Liver (tissue), 9 donors: ENCODE data around the gene C1QL1. TPM values are rescaled to one million over a fixed set of nuclear protein-coding genes. Genes with fewer than 3 reads are reported as not detected.

Experiments used
- DNase-seq: peaks from one replicate; pipeline ENCODE4 v3.0.0-alpha.2; 2017; ENCODE audit warnings: low spot score
- H3K27ac ChIP-seq, 2 donors: one replicate each; pipeline ENCODE4 v1.7.0; 2013; ENCODE audit warnings: inconsistent platforms in 2 of 2, low read length in 2 of 2, control low read depth in 1 of 2, low read depth in 1 of 2, mild to moderate bottlenecking in 1 of 2
- H3K27me3 ChIP-seq, 4 donors: one replicate each; pipeline versions ENCODE4 v1.6.1 to v1.7.0; 2013; ENCODE audit warnings: low read length in 3 of 4, inconsistent platforms in 1 of 4, mild to moderate bottlenecking in 1 of 4, moderate library complexity in 1 of 4; ENCODE audit not compliant: control insufficient read depth in 4 of 4, insufficient read depth in 4 of 4
- H3K36me3 ChIP-seq, 4 donors: one replicate each; pipeline versions ENCODE4 v1.6.1 to v1.7.0; 2013; ENCODE audit warnings: low read length in 3 of 4, mild to moderate bottlenecking in 3 of 4, low read depth in 1 of 4, moderate library complexity in 1 of 4; ENCODE audit not compliant: control insufficient read depth in 4 of 4, insufficient read depth in 3 of 4
- H3K4me1 ChIP-seq, 4 donors: one replicate each; pipeline versions ENCODE4 v1.6.1 to v1.7.0; 2013; ENCODE audit warnings: low read length in 3 of 4, mild to moderate bottlenecking in 3 of 4, moderate library complexity in 1 of 4; ENCODE audit not compliant: control insufficient read depth in 4 of 4, insufficient read depth in 4 of 4
- H3K4me3 ChIP-seq, 3 donors: one replicate each; pipeline versions ENCODE4 v1.6.1 to v1.7.0; 2013; ENCODE audit warnings: low read length in 3 of 3, control low read depth in 1 of 3, low read depth in 1 of 3, mild to moderate bottlenecking in 1 of 3
- H3K9ac ChIP-seq, 2 donors: one replicate each; pipeline ENCODE4 v1.7.0; 2013; ENCODE audit warnings: low read length in 2 of 2, mild to moderate bottlenecking in 2 of 2, moderate library complexity in 2 of 2, control low read depth in 1 of 2, low read depth in 1 of 2
- H3K9me3 ChIP-seq, 4 donors: one replicate each; pipeline versions ENCODE4 v1.6.1 to v1.7.0; 2013; ENCODE audit warnings: low read length in 3 of 4; ENCODE audit not compliant: control insufficient read depth in 4 of 4
- CTCF ChIP-seq: fragments of 150-350 bp; IDR thresholded peaks from 2 replicates; pipeline ENCODE4 v1.5.1; 2017; ENCODE audit warnings: improper control_type of control experiment, low read depth, low read length; ENCODE audit not compliant: missing input control
- FOXA1 ChIP-seq: IDR thresholded peaks from 2 replicates; pipeline ENCODE4 v1.6.1; 2016; ENCODE audit warnings: antibody characterized with exemption
- HNF4G ChIP-seq: IDR thresholded peaks from 2 replicates; pipeline ENCODE4 v1.6.1; 2016; ENCODE audit warnings: antibody characterized with exemption
- JUND ChIP-seq, 2 donors: IDR thresholded peaks; 2 replicates each; pipeline ENCODE4 v1.6.1; 2016; ENCODE audit warnings: antibody characterized with exemption in 2 of 2
- NR2F2 ChIP-seq: IDR thresholded peaks from 2 replicates; pipeline ENCODE4 v1.6.1; 2016; ENCODE audit warnings: antibody characterized with exemption
- RAD21 ChIP-seq, 2 donors: IDR thresholded peaks; 2 replicates each; pipeline ENCODE4 v1.6.1; 2016; ENCODE audit warnings: antibody characterized with exemption in 2 of 2, mild to moderate bottlenecking in 2 of 2
- RXRA ChIP-seq, 2 donors: IDR thresholded peaks; 2 replicates each; pipeline ENCODE4 v1.6.1; 2017 to 2018; ENCODE audit warnings: antibody characterized with exemption in 2 of 2, mild to moderate bottlenecking in 1 of 2
- SP1 ChIP-seq: IDR thresholded peaks from 2 replicates; pipeline ENCODE4 v1.6.1; 2018; ENCODE audit warnings: antibody characterized with exemption, mild to moderate bottlenecking
- TAF1 ChIP-seq: conservative IDR thresholded peaks from 2 replicates; pipeline ENCODE4 v1.6.1; 2016; ENCODE audit warnings: antibody characterized with exemption, mild to moderate bottlenecking
- YY1 ChIP-seq: IDR thresholded peaks from 2 replicates; pipeline ENCODE4 v1.6.1; 2016; ENCODE audit warnings: antibody characterized with exemption, mild to moderate bottlenecking
- WGBS: extraction: QIAGEN DNeasy Blood & Tissue Kit; methylation state at CpG from one replicate; pipeline ENCODE4 v1.1.7; 2013; 5-methylcytosine and 5-hydroxymethylcytosine counted together
- polyA plus RNA-seq, 2 donors: library from polyadenylated mRNA; stranded (reverse) in 1 of 2; unstranded in 1 of 2; fragments of 200-250 nt in 1 of 2; fragments of >200 nt in 1 of 2; fragmentation: Nextera tagmentation in 1 of 2; extraction: Ambion mirVana in 1 of 2; gene quantifications; one replicate each; pipeline versions ENCODE4 v1.2.1 to v1.2.3, GENCODE V29; 2013 to 2015
- total RNA-seq, 2 donors: library from RNA; depleted of rRNA; stranded (reverse); fragments of >200 nt; gene quantifications; one replicate each; pipeline ENCODE4 v1.2.3, GENCODE V29; 2014
- TF ChIP-seq, protein P1 (sequence below): IDR thresholded peaks from 2 replicates; pipeline ENCODE4 v1.6.1; 2016; ENCODE audit warnings: antibody characterized with exemption
- donor health status: healthy.
- donor health status: healthy.
- donor health status: healthy.
- donor health status: healthy.
- donor health status: healthy.

The C1QL1 gene
- total and polyA plus RNA-seq, 4 donors = 0.17 to 0.57 (median 0.23) TPM; not detected in 1

DNA sequence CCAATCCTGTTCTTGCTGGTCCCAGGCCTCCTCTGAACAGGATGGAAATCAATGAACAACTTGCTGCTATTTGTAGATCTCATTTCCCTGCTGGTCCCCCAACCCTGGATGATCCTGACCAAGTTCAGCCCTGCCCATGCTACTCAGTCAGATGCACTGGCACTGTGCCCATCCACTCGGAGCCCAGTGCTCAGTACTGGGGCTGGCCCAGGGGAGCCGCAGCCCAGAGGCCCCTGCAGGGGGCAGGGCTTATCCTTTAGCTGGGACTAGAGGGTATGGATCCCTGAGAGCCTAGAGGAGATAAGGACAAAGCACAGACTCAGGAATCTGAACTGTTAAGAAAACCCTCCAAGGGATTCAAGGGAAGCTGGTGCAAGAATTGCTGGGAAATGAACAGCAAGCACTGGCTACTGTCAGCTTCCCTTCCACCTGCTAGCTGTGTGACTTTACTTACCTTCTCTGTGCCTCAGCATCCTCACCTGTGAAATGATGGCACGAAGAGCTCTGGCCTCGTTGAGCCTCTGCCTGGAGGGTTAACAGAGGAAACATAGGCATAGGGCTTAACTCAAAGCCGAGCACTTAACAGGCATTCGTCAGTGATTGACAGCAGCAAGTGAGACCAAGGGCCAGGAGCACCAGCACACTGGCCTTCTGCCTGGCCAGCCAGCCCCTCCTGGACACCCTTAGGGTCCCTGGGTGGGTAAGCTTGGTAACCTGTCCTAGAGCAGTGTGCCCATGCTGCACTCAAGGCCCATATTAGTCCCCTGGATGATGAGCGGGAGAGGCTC lies 29.8 kb upstream of the C1QL1 start:
- Histone ChIP-seq H3K9ac (no peak overlapping the region), H3K27me3 (no peaks in the 10 kb centered on the region), H3K4me1 (peaks cover 0 to 8% (median 5%) of the 10 kb centered on the region in 4 donors), H3K9me3 (peaks cover 0 to 6% (median 1%) of the 10 kb centered on the region in 4 donors), H3K27ac (no peak overlapping the region), H3K36me3 (no peaks in the 10 kb centered on the region), H3K4me3 (no peak overlapping the region)
- 71% methylated on average over 7 of the region's 7 CpGs for WGBS
- no peak for DNase-seq
- TF ChIP-seq TAF1 = no peak
- TF ChIP-seq, protein P1, sequence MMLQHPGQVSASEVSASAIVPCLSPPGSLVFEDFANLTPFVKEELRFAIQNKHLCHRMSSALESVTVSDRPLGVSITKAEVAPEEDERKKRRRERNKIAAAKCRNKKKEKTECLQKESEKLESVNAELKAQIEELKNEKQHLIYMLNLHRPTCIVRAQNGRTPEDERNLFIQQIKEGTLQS = no peak
- no peak for TF ChIP-seq RAD21 (IDR thresholded peaks at IDR 0.05)
- no peak for TF ChIP-seq HNF4G
- no peak for TF ChIP-seq CTCF
- no peak for TF ChIP-seq FOXA1

GRCh38 chr17:44996304-44996703 lies 28.2 kb upstream of the C1QL1 start:
- TF ChIP-seq SP1 (no peak), RXRA (IDR thresholded peaks at IDR 0.05) (no peak), YY1 (no peak), HNF4G (no peak), JUND (IDR thresholded peaks at IDR 0.05) (no peak)
- H3K36me3 ChIP-seq = no peaks in the 10 kb centered on the region
- peaks cover 0 to 6% (median 1%) of the 10 kb centered on the region in 4 donors for H3K9me3 ChIP-seq
- DNase-seq = no peak
- 72% methylated on average over 10 of the region's 10 CpGs for WGBS
- no peak overlapping the region for H3K4me3 ChIP-seq
- H3K27me3 ChIP-seq = no peaks in the 10 kb centered on the region
- H3K27ac ChIP-seq = no peak overlapping the region
- H3K9ac ChIP-seq = no peak overlapping the region
- peaks cover 0 to 4% (median 3%) of the 10 kb centered on the region in 4 donors for H3K4me1 ChIP-seq

- H3K9me3 ChIP-seq = peaks cover 0 to 6% (median 1%) of the 10 kb centered on the region in 4 donors
- TF ChIP-seq NR2F2 (no peak), JUND (IDR thresholded peaks at IDR 0.05) (no peak), SP1 (no peak), FOXA1 (no peak)
- WGBS = 71% methylated on average over 11 of the region's 11 CpGs
These were observed 27.4 kb upstream of the C1QL1 start for GRCh38 chr17:44995436-44996001.

More at GRCh38 chr17:44995436-44996001, 27.4 kb upstream of the C1QL1 start:
- H3K4me3 ChIP-seq = no peak overlapping the region
- H3K27ac ChIP-seq = no peak overlapping the region
- DNase-seq = no peak
- no peaks in the 10 kb centered on the region for H3K27me3 ChIP-seq
- H3K9ac ChIP-seq = no peak overlapping the region
- H3K4me1 ChIP-seq = no peaks in the 10 kb centered on the region
- no peaks in the 10 kb centered on the region for H3K36me3 ChIP-seq
